Measurements from ENCODE around the gene MGAT4B. TPM values are rescaled to one million over a fixed set of nuclear protein-coding genes. Genes with fewer than 3 reads are reported as not detected.

The MGAT4B gene
- total and polyA plus RNA-seq, 3 donors from 2014 or later = 67.9 to 152 (median 149) TPM

GRCh38 chr5:179766726-179767455 is 39.8 kb downstream of the MGAT4B start:
- TF ChIP-seq POLR2A (IDR thresholded peaks at IDR 0.05) (no peak), CTCF (IDR thresholded peaks at IDR 0.05) (no peak)
- no peak overlapping the region for H3K27ac ChIP-seq
- no peaks in the 10 kb centered on the region for H3K9me3 ChIP-seq
- no peaks in the 10 kb centered on the region for H3K27me3 ChIP-seq
- DNase-seq = no peak
- intact Hi-C loops (cut with DNase I; ENCODE audit: low total_unique reads) = no loop called here
- peaks cover 16% of the 10 kb centered on the region for H3K4me1 ChIP-seq
- no peaks in the 10 kb centered on the region for H3K36me3 ChIP-seq (ENCODE audit: low read depth, missing control alignments)
- 73 to 75% methylated on average over 12 of the region's 12 CpGs for WGBS, 2 donors
- no peak overlapping the region for H3K4me3 ChIP-seq

DNA sequence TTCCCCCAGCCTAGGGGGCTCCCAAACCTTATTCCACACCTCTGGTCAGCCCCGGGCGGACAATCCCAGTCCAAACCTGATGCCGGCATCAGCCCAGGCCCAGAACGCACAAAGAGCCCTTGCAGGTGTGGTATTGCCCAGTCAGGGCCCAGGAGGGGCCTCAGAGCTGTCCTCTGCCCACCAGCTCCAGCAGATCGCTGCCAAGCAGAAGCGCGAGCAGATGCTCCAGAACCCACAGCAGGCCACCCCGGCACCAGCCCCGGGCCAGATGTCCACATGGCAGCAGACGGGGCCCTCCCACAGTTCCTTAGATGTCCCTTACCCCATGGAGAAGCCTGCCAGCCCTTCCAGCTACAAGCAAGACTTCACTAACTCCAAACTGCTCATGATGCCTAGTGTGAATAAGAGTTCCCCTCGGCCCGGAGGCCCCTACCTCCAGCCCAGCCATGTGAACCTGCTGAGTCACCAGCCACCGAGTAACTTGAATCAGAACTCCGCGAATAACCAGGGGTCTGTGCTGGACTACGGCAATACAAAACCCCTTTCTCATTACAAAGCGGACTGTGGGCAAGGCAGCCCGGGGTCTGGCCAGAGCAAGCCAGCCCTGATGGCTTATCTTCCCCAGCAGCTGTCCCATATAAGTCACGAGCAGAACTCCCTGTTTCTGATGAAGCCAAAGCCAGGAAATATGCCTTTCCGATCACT is 40.5 kb downstream of the MGAT4B start:
- intact Hi-C loops (cut with DNase I; ENCODE audit: low total_unique reads) = no loop called here
- TF ChIP-seq CTCF (IDR thresholded peaks at IDR 0.05) = no peak
- no peak for TF ChIP-seq POLR2A (IDR thresholded peaks at IDR 0.05)
- no peaks in the 10 kb centered on the region for H3K9me3 ChIP-seq
- DNase-seq = no peak
- H3K36me3 ChIP-seq (ENCODE audit: low read depth, missing control alignments) = no peaks in the 10 kb centered on the region
- no peak overlapping the region for H3K4me3 ChIP-seq
- H3K4me1 ChIP-seq = peaks cover 21% of the 10 kb centered on the region
- no peaks in the 10 kb centered on the region for H3K27me3 ChIP-seq
- H3K27ac ChIP-seq = no peak overlapping the region
- WGBS, 2 donors = 78 to 87% methylated on average over 12 to 20 of the region's 20 CpGs

DNA sequence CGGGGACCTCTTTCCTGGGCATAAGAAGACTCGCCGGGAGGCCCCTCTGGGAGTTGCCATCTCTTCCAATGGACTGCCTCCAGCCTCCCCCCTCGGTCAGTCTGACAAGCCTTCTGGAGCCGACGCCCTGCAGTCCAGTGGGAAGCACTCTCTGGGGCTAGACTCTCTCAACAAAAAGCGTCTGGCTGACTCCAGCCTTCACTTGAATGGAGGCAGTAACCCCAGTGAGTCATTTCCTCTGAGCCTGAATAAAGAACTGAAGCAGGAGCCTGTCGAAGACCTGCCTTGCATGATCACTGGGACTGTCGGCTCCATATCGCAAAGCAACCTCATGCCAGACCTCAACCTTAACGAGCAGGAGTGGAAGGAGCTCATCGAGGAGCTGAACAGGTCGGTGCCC is 41.3 kb downstream of the MGAT4B start:
- no peak for DNase-seq
- H3K27ac ChIP-seq = no peak overlapping the region
- H3K9me3 ChIP-seq = no peaks in the 10 kb centered on the region
- peaks cover 21% of the 10 kb centered on the region for H3K4me1 ChIP-seq
- intact Hi-C loops (cut with DNase I; ENCODE audit: low total_unique reads) = no loop called here
- TF ChIP-seq POLR2A (IDR thresholded peaks at IDR 0.05) (no peak), CTCF (IDR thresholded peaks at IDR 0.05) (no peak)
- H3K27me3 ChIP-seq = no peaks in the 10 kb centered on the region
- no peak overlapping the region for H3K4me3 ChIP-seq
- 67 to 68% methylated on average over 13 of the region's 13 CpGs for WGBS, 2 donors
- no peaks in the 10 kb centered on the region for H3K36me3 ChIP-seq (ENCODE audit: low read depth, missing control alignments)

GRCh38 chr5:179764056-179764455 is 42.6 kb downstream of the MGAT4B start:
- DNase-seq = no peak
- Histone ChIP-seq H3K27ac (no peak overlapping the region), H3K36me3 (ENCODE audit: low read depth, missing control alignments) (no peaks in the 10 kb centered on the region), H3K9me3 (no peaks in the 10 kb centered on the region), H3K27me3 (no peaks in the 10 kb centered on the region), H3K4me1 (peaks cover 21% of the 10 kb centered on the region), H3K4me3 (no peak overlapping the region)
- intact Hi-C loops (cut with DNase I; ENCODE audit: low total_unique reads) = no loop called here
- WGBS, 2 donors = 67 to 69% methylated on average over 8 of the region's 8 CpGs
- TF ChIP-seq POLR2A (IDR thresholded peaks at IDR 0.05) = no peak
- TF ChIP-seq CTCF (IDR thresholded peaks at IDR 0.05) = no peak
